Measurements from ENCODE around the gene PHF23.

Gene PHF23

DNA sequence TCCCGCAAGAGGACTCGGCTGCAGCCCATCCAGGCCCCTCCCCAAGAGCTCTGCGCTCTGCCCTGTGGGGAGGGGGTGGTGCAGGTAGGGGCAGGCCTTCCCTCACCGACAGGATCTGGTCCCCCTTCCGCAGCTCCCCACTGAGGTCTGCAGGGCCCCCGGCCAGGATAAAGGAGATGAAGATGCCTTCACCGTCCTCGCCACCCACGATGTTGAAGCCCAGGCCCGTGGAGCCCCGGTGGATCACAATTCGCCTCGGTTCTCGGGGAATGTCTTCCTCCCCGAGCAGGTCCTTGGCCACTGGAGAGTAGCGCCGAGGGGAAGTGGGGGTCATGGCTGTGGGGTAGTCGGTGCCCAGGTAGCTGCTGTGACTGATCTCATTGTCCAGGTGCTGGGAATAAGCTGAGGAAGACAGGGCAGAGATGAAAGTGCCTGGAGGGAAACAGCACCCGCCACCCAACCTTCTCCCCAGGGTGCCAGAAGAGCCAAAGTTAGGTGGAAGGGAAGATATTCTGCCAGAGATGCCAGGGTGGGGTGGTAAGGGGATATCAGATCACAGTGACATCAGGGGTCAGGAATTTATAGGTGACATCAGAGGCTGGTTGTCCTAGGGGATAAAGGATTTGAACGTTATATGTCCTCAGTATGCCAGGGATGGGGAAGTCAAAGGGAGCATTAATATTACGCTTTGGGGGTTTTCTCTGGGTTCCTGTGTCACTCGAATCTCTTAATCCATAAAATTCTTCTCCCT lies 42.4 kb downstream of the PHF23 start:
- TF ChIP-seq GATA3 (IDR thresholded peaks at IDR 0.05; ENCODE audit: low read depth, low read length) (no peak), GATA2 (IDR thresholded peaks at IDR 0.05; ENCODE audit: low read depth, low read length) (no peak)

- no peak for TF ChIP-seq GATA2 (IDR thresholded peaks at IDR 0.05; ENCODE audit: low read depth, low read length)
- TF ChIP-seq GATA3 (IDR thresholded peaks at IDR 0.05; ENCODE audit: low read depth, low read length): no peak
Observed at GRCh38 chr17:7195971-7196370, 43.3 kb downstream of the PHF23 start.

GRCh38 chr17:7192271-7192937 lies 46.9 kb downstream of the PHF23 start:
- TF ChIP-seq GATA2 (IDR thresholded peaks at IDR 0.05; ENCODE audit: low read depth, low read length) (no peak), GATA3 (IDR thresholded peaks at IDR 0.05; ENCODE audit: low read depth, low read length) (no peak)

DNA sequence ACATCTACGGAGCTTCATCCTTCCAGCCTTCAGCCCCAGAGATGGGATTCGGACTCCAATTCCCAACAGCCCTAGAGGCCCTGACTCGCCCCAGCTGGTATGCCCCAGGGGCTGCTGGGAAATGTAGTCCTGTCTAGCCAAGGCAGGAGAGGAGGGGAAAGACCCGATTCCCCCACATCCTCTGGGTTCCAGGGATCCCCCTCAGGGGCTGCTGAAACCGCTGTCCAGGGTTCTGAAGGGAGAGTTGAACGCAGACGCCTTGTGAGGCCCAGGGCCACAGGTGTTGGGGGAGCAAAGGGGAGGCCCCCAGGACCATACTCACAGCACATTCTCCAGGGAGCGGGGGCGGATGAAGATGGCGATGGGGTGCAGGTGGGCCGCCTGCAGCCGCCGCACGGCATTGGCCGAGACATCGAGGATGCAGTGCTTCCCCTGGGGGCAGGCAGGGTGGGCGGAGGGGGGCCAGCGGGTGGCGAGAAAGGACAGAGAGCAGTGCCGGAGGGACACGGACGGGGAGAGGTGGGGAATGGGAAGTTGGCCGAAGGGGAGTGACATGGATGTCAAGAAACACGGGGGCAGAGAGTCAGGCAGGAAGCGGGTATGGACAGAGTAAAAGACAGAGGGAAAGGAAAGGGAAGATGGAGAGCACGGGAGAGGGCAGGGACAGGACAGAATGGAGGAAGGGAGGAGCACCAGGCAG lies 47.5 kb downstream of the PHF23 start:
- TF ChIP-seq GATA3 (IDR thresholded peaks at IDR 0.05; ENCODE audit: low read depth, low read length) (no peak), GATA2 (IDR thresholded peaks at IDR 0.05; ENCODE audit: low read depth, low read length) (no peak)

- TF ChIP-seq GATA2 (IDR thresholded peaks at IDR 0.05; ENCODE audit: low read depth, low read length) (no peak), GATA3 (IDR thresholded peaks at IDR 0.05; ENCODE audit: low read depth, low read length) (no peak)
Observed at GRCh38 chr17:7191069-7191468, 48.2 kb downstream of the PHF23 start.

DNA sequence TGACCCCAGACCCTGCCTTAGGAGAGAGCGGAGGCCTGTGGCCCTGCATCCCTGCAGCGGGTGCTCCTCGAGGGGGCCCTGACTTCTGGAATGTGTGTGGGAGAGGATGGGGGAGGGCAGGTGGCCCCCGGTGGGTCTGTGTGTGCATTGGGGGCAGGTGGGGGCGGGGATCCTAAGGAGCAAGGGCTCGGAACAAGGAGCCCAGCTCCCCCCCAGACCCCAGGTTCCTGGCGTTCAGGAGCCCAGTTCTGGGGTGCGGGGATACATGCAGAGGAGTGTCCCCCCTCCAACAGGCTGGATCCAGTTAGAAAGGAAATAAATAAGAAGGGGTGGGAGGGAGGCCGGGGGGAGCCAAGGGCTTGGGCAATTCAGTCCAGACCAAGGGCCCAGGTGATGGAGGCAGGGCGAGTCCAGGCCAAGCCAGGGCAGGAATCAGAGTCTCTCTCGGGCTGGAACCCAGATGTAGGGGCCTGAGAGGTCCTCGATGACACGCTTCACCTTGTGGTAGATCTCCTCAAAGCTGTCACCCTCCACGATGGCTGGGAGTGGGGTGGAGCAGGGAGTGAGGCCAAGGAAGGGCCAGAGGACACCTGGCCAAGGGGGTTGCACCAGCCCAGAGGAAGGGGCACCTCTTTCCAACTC lies 48.9 kb downstream of the PHF23 start:
- TF ChIP-seq GATA2 (IDR thresholded peaks at IDR 0.05; ENCODE audit: low read depth, low read length): no peak
- no peak for TF ChIP-seq GATA3 (IDR thresholded peaks at IDR 0.05; ENCODE audit: low read depth, low read length)

GRCh38 chr17:7186241-7186640 lies 53.0 kb downstream of the PHF23 start:
- TF ChIP-seq GATA3 (IDR thresholded peaks at IDR 0.05; ENCODE audit: low read depth, low read length) (no peak), GATA2 (IDR thresholded peaks at IDR 0.05; ENCODE audit: low read depth, low read length) (no peak)
